DND-41 (cell line): ENCODE results near the gene PPM1J.

ENCODE experiments used
- EZH2 ChIP-seq: IDR thresholded peaks from 3 replicates; pipeline ENCODE4 v1.6.1; 2012; ENCODE audit warnings: borderline replicate concordance, low read depth, mild to moderate bottlenecking, moderate library complexity, low read length, inconsistent platforms; ENCODE audit not compliant: severe bottlenecking
- TF ChIP-seq, protein P1 (sequence below): IDR thresholded peaks from 2 replicates; pipeline ENCODE4 v1.5.1; 2012; ENCODE audit warnings: borderline replicate concordance, low read length, moderate library complexity, mild to moderate bottlenecking; ENCODE audit not compliant: poor library complexity, severe bottlenecking; ENCODE audit errors: extremely low read depth

DNA sequence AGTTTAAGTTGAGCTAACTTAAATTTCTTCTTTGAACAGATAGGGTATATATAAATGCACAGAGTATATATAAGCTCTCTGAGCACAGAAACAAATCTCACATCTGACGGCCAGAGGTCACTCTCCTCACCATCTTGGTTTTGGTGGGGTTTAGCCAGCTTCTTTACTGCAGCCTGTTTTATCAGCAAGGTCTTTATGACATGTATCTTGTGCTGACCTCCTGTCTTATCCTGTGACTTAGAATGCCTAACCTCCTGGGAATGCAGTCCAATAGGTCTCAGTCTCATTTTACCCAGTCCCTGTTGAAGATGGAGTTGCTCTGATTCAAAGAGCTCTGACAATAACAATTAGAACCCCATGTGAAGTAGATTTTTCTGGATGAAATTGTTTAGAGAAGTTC lies 42.3 kb downstream of the PPM1J start:
- TF ChIP-seq, protein P1, sequence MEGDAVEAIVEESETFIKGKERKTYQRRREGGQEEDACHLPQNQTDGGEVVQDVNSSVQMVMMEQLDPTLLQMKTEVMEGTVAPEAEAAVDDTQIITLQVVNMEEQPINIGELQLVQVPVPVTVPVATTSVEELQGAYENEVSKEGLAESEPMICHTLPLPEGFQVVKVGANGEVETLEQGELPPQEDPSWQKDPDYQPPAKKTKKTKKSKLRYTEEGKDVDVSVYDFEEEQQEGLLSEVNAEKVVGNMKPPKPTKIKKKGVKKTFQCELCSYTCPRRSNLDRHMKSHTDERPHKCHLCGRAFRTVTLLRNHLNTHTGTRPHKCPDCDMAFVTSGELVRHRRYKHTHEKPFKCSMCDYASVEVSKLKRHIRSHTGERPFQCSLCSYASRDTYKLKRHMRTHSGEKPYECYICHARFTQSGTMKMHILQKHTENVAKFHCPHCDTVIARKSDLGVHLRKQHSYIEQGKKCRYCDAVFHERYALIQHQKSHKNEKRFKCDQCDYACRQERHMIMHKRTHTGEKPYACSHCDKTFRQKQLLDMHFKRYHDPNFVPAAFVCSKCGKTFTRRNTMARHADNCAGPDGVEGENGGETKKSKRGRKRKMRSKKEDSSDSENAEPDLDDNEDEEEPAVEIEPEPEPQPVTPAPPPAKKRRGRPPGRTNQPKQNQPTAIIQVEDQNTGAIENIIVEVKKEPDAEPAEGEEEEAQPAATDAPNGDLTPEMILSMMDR, result no peak
- no peak for TF ChIP-seq EZH2
